G401 (cell line): ENCODE measurements around the gene TXNRD1. TPM values are rescaled to one million over a fixed set of nuclear protein-coding genes. Genes with fewer than 3 reads are reported as not detected.
"Not testable (repeated sequence)": the region's sequence is repeated elsewhere in the genome, so short reads cannot be mapped to it uniquely, and the experiment has no call there.

Experiments
- DNase-seq: peaks from one replicate; pipeline ENCODE4 v3.0.0-alpha.2; 2015; ENCODE audit warnings: low spot score
- in situ Hi-C: cut with HindIII; loops from 2 replicates; pipeline ENCODE4 v1.10.0; 2016; ENCODE audit warnings: low sequenced_read_pairs, mixed read lengths
- total RNA-seq: library from RNA; depleted of rRNA; stranded (reverse); fragments of >200 nt; shearing (Covaris generic); gene quantifications from 2 replicates; pipeline ENCODE4 v1.2.3, GENCODE V29; 2014; rRNA removed

Gene TXNRD1
- total RNA-seq, 1 experiment from 2014 or later, result 681 TPM

- DNase-seq, result no peak
- in situ Hi-C loops, result no loop called here
Measured at GRCh38 chr12:104374806-104375205, 159.2 kb downstream of the TXNRD1 start.

- in situ Hi-C loops, result no loop called here
Measured at GRCh38 chr12:104375775-104376174, 160.2 kb downstream of the TXNRD1 start.

GRCh38 chr12:104376650-104377513 is 161.3 kb downstream of the TXNRD1 start:
- in situ Hi-C loops, result no loop called here
- no peak for DNase-seq

More at GRCh38 chr12:104375775-104376174, 160.2 kb downstream of the TXNRD1 start:
- no peak for DNase-seq

- in situ Hi-C loops, result no loop called here
- no peak for DNase-seq
Measured at GRCh38 chr12:104377514-104377812, 161.9 kb downstream of the TXNRD1 start.

GRCh38 chr12:104378427-104378826 is 162.8 kb downstream of the TXNRD1 start:
- no peak for DNase-seq
- in situ Hi-C loops, result no loop called here

GRCh38 chr12:104381341-104381730 is 165.8 kb downstream of the TXNRD1 start:
- DNase-seq, result no peak
- in situ Hi-C loops, result no loop called here

- peak; percentile 90 for DNase-seq
- in situ Hi-C loops, result no loop called here
Measured at GRCh38 chr12:104381731-104382480, 166.3 kb downstream of the TXNRD1 start.

- DNase-seq, result no peak
- in situ Hi-C loops, result no loop called here
Measured at GRCh38 chr12:104384141-104384880, 168.7 kb downstream of the TXNRD1 start.

GRCh38 chr12:104385510-104385909 is 169.9 kb downstream of the TXNRD1 start:
- in situ Hi-C loops, result no loop called here
- no peak for DNase-seq

GRCh38 chr12:104386461-104386860 is 170.9 kb downstream of the TXNRD1 start:
- in situ Hi-C loops, result no loop called here
- DNase-seq, result no peak

GRCh38 chr12:104387190-104387589 is 171.6 kb downstream of the TXNRD1 start:
- no peak for DNase-seq
- in situ Hi-C loops, result no loop called here

GRCh38 chr12:104394086-104394485 is 178.5 kb downstream of the TXNRD1 start:
- in situ Hi-C loops, result not testable (repeated sequence)

More at GRCh38 chr12:104394086-104394485, 178.5 kb downstream of the TXNRD1 start:
- DNase-seq, result not testable (repeated sequence)

Other genes with a start within 250 kb of the TXNRD1 start
- gene TDG, start 249.9 kb upstream of the TXNRD1 start, total RNA-seq, result 30.8 and 47.5 TPM in 2 replicates
- 9.5 and 19.2 TPM in 2 replicates for gene GLT8D2, start 165.6 kb upstream of the TXNRD1 start, total RNA-seq
- 1.8 and 3.9 TPM in 2 replicates for gene HCFC2, start 151.2 kb upstream of the TXNRD1 start, total RNA-seq
- 20.9 and 66.1 TPM in 2 replicates for gene NFYB, start 77.6 kb upstream of the TXNRD1 start, total RNA-seq
- 0.51 and 1.7 TPM in 2 replicates for gene EID3, start 88.0 kb downstream of the TXNRD1 start, total RNA-seq
- gene CHST11, start 241.2 kb downstream of the TXNRD1 start, total RNA-seq, result 9.5 and 12.7 TPM in 2 replicates